ENCODE measurements around the gene ARHGEF38.
"Not testable (repeated sequence)": the region's sequence is repeated elsewhere in the genome, so short reads cannot be mapped to it uniquely, and the experiment has no call there.

The ARHGEF38 gene

DNA sequence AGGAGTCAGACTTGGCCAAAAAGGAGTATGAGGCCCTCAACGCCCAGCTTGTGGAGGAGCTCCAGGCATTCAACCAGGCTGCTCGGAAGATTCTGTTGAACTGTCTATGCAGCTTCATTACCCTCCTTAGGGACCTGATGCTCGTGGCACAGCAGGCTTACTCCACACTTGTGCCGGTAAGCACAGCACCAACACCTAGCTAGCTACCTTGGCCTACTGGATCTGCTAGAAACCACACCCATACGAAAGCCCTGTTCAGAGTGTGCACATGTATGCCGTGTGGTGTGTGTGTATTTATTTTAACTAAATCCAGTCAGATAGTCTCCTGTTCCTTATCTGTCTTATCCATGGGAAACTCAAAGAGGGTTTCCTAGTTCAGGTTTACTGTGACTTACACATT is 106.8 kb downstream of the ARHGEF38 start:
- no peak for DNase-seq

- DNase-seq, result no peak
Observed at GRCh38 chr4:105661028-105661427, 108.6 kb downstream of the ARHGEF38 start.

DNA sequence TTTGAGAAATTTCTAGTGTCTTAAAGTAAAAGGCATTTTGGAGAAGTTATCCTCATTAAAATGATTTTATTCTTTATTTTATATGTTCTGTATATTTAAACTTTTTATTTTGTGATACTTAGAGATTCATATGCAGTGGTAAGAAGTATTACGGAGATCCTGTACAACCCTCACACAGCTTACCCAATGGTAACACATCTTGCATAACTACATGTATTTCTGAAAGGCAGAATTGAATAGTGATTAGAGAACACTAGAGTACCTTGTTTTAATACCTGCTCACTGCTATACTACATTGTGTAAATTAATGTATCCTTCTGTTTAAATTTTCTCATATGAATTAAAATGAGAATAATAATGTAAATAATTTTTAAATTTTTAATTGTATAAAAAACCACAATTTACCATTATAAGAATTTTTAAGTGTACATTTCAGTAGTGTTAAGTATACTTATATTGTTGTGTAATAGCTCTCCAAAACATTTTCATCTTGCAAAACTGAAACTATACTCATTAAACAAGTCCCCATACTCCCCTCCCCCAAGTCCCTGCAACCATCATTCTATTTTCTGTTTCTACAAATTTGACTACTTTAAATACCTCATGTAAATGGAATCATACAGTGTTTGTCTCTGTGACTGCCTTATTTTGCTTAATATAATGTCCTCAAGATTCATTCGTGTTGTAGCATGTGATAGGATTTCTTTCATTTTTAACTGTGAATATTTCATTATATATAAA is 110.7 kb downstream of the ARHGEF38 start:
- no peak for DNase-seq

DNA sequence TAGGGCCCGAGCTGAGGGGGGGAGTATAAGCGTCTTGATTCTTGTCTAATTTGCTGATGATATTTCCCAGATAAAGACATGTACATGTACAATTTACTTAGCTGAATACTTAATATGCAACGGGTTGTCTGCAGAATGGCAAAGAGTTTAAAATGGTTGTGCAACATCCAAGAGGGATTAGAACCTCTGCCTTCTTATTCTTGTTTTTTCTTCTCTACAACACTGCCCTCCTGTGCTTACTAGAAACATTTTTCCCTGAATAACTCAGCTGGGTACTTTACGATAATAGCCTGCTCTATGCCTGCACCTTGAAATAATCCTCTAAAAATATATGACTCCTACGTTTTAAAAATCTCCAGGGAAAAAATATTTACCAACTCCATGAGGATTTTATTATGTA is 114.3 kb downstream of the ARHGEF38 start:
- DNase-seq, result peak in 1 of 3 experiments; percentile 56

- DNase-seq, result no peak
Observed at GRCh38 chr4:105670684-105671083, 118.3 kb downstream of the ARHGEF38 start.

- DNase-seq, result no peak
Observed at GRCh38 chr4:105671301-105671700, 118.9 kb downstream of the ARHGEF38 start.

- DNase-seq, result no peak
Observed at GRCh38 chr4:105674011-105674410, 121.6 kb downstream of the ARHGEF38 start.

DNA sequence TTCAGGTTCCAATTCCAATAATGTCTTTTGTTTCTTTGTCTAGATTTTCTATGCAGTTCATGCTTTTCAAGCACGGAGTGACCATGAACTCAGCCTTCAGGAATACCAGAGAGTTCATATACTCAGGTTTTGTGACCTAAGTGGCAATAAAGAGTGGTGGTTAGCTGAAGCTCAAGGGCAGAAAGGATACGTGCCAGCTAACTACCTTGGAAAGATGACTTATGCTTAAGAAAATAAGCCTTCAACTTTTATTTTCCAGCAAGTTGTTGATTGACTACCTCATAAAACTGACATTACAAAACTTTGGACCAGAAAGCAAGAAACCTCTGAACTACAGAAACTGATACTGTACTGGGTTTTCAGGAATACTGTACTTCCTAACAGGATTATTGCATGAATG is 125.3 kb downstream of the ARHGEF38 start:
- DNase-seq, result no peak

DNA sequence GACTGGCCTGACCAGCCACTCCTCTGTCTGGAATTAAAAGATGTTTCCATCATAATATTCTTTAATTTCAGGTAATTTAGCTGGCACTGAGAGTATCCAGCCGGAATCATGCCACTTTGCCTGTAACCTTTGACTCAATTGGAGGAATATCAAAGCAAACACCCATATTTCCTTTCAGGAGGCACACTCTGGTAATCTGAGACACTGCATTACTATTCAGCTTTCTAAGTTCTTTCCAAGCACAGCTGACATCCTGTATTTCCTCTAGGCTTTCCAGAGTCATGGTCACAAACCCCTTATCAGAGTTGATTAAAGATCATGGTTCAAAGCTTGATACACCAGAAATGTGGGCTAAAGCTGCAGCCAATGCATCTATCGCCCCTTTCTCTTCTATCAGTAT is 126.8 kb downstream of the ARHGEF38 start:
- no peak for DNase-seq

GRCh38 chr4:105683038-105683437 is 130.6 kb downstream of the ARHGEF38 start:
- DNase-seq, result no peak

GRCh38 chr4:105686571-105686970 is 134.2 kb downstream of the ARHGEF38 start:
- DNase-seq, result no peak

DNA sequence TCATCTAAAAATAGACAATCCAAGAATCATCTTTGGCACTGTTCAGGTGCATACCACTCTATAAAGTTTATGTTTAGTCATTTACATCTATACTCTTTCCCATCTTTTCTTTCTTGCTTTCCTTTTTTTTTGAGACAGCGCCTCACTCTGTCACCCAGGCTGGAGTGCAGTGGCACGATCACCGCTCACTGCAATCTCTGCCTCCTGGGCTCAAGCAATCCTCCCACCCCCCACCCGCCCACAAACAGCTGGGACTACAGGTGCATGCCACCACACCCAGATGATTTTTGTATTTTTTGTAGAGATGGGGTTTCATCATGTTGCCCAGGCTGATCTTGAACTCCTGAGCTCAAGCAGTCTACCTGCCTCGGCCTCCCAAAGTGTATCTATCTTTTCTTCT is 142.4 kb downstream of the ARHGEF38 start:
- DNase-seq, result not testable (repeated sequence)

DNA sequence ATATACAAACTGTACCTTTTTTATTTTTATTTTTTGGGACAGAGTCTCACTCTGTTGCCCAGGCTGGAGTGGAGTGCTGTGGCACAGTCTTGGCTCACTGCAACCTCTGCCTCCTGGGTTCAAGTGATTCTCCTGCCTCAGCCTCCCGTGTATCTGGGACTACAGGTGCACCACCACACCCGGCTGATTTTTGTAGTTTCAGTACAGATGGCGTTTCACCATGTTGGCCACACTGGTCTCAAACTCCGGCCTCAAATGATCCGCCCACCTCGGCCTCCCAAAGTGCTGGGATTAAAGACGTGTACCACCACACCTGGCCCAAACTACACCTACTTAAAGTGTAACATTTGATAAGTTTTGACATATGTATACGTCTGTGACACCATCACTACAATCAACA is 143.4 kb downstream of the ARHGEF38 start:
- DNase-seq, result not testable (repeated sequence)

DNA sequence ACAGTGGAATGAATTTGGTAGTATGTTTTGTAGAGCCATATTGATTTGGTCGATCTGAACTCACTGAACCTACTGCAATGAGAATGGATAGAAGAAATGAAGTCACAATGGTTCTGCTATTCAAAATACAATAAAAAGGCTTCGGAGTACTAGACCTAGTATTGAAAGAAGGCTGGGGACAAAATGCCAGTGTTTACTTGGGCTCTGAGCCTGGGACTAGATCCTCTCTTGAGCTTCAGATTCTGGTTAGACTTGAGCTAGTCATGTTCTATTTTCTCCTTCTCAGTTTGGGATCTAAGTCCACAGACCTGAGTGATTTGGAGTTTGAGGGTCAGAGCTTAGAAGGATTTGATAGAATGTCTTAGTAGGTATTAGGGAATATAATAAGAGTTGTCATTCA is 146.2 kb downstream of the ARHGEF38 start:
- no peak for DNase-seq

- DNase-seq, result no peak
Observed at GRCh38 chr4:105707782-105708180, 155.4 kb downstream of the ARHGEF38 start.

- DNase-seq, result peak; percentile 88 to 96 (median 93)
Observed at GRCh38 chr4:105708181-105709080, 156.0 kb downstream of the ARHGEF38 start, which contains the start of the genes GSTCD and INTS12. Gene GSTCD, plus strand, starts transcription at chr4:105708784. Its CDS starts 8,830 bp downstream, at chr4:105717614. Gene INTS12, minus strand, starts transcription at chr4:105708689. Its CDS starts 8,684 bp downstream, at chr4:105700005.

DNA sequence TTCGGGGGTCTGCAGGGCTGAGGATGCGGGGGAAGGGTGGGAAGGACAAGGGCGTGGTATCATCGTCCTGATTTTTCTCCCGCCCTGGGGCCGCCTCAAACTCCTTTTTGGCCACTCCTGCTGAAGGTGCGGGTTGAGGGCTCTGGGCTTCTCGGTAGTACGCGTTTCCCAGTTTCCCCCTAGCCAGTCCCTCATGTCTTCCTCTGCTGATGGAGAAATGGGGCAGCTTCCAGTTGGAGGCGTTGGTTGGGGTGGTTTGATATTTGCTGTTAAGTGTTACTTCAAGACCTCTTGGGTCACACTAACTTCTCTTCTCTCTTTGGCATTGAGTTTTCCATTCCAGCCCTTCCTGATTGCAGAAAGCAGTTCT is 156.6 kb downstream of the ARHGEF38 start:
- peak in 2 of 3 experiments; percentile 74 for DNase-seq

DNA sequence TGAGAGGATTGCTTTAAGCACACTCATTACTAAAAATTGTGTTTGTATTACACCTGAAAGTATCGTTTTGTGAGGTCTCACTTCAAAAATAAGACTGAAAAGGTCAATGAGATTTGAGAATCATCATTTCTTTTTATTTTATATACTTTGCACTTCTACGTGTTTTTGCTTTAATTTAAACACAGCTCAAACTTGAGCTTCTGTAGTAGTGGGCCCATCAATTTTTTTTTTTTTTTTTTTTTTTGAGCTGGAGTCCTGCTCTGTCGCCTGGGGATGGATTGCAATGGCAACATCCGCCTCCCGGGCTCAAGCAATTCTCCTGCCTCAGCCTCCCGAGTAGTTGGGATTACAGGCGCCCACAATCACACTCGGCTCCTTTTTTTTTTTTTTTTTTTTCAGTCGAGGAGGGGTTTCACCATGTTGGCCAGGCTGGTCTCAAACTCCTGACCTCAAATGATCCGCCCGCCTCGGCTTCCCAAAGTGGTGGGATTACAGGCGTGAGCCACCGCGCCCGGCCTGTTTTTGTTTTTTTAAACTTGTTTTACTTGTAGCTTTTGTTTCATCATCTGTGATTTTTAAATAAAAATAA is 157.7 kb downstream of the ARHGEF38 start:
- peak in 2 of 3 experiments; percentile 29 to 74 for DNase-seq

- DNase-seq, result peak in 2 of 3 experiments; percentile 29 to 83
Observed at GRCh38 chr4:105710678-105711077, 158.3 kb downstream of the ARHGEF38 start.

DNA sequence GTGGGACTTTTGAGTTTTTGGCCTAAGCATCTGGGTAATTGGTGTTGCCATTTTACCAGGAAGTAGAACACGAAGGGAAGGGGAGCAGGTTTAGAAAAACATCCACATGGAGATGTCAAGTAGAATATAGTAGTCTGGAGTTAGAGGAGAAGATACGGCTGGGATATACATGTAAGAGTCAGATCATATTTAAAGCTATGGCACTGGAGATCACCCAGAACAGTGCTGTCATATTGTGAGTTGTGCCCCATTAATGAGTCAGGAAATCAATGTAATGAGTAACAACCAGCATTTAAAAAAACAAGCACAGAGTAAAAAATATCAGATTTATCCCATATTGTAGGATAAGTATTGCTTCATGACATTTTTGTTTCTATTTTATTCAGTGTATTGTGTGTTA is 160.3 kb downstream of the ARHGEF38 start:
- no peak for DNase-seq

GRCh38 chr4:105714071-105714521 is 161.7 kb downstream of the ARHGEF38 start:
- no peak for DNase-seq

DNA sequence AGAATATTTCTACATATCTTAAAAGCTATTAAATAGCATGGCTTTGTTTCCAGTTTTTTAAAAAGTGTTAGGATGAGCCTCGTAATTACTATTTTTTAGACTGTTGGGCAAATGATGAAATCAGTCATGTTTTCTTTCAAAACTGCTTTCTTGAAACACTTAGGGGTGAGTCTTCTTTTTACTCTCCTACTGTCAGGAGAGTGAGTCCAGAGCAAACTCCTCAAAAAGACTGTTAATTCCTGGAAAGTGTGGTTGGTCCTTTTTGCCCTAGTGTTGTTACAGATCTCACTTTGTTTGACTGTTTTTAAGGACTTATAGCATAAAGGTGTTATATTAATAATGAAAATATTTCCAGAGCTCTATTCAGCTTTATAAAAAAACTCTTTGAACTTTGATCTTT is 162.5 kb downstream of the ARHGEF38 start:
- no peak for DNase-seq

DNA sequence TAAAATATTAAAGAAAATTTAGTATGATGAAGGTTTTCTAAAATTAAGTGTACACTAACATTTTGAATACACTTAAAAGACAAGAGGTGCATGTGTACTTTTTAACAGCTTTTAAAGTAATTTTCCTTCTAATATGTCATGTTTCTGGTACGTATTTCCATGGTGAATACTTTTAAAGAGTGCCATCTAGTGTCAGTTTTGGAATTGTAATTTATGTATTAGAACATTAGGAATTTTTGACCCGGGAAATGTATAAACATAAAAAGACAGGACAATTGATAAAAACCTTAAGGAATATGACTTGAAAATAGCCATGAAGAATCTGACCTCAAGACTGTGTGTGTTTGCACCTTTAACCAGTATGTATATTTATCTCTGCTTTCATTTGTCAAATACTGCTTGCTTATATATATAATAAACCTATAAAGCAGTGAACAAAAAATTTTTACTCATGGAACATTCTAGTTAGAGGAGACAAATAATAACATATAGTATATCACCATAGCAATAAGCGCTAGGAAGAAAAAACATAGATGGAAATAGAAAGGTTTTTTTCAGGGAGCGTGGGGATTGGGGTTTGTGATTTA is 163.4 kb downstream of the ARHGEF38 start:
- peak in 2 of 3 experiments; percentile 5 to 64 for DNase-seq
